Muscle layer of colon (tissue), 2 donors: ENCODE results near the gene ULBP2.
A peak's percentile ranks its signal among the peaks of the same experiment; 100 is the strongest.
"Not testable (repeated sequence)": the region's sequence is repeated elsewhere in the genome, so short reads cannot be mapped to it uniquely, and the experiment has no call there.

Source experiments
- H3K27ac ChIP-seq: one replicate; pipeline ENCODE4 v1.7.0; 2013; ENCODE audit warnings: low read depth, mild to moderate bottlenecking, low read length, moderate library complexity
- H3K27me3 ChIP-seq, 2 donors: one replicate each; pipeline ENCODE4 v1.7.0; 2013; ENCODE audit warnings: low read length in 2 of 2, mild to moderate bottlenecking in 2 of 2; ENCODE audit not compliant: insufficient read depth in 2 of 2, control insufficient read depth in 1 of 2
- H3K36me3 ChIP-seq: one replicate; pipeline ENCODE4 v1.7.0; 2013; ENCODE audit warnings: mild to moderate bottlenecking, low read length; ENCODE audit not compliant: insufficient read depth
- H3K4me1 ChIP-seq: one replicate; pipeline ENCODE4 v1.7.0; 2013; ENCODE audit warnings: mild to moderate bottlenecking, low read length; ENCODE audit not compliant: insufficient read depth
- H3K4me3 ChIP-seq, 2 donors: one replicate each; pipeline ENCODE4 v1.7.0; 2013; ENCODE audit warnings: low read length in 2 of 2, low read depth in 1 of 2, mild to moderate bottlenecking in 1 of 2, moderate library complexity in 1 of 2
- H3K9ac ChIP-seq: one replicate; pipeline ENCODE4 v1.7.0; 2013; ENCODE audit warnings: low read length
- H3K9me3 ChIP-seq: one replicate; pipeline ENCODE4 v1.7.0; 2013; ENCODE audit warnings: mild to moderate bottlenecking, low read length
- donor health status: abdominal sarcoma.
- donor health status: Adenocarcinoma of cecum.

The ULBP2 gene

GRCh38 chr6:149954984-149955653, 13.3 kb downstream of the ULBP2 start:
- H3K9me3 ChIP-seq, H3K4me3 ChIP-seq, H3K36me3 ChIP-seq, H3K27ac ChIP-seq, H3K4me1 ChIP-seq, H3K9ac ChIP-seq: not testable (repeated sequence)
- peaks cover 32 to 57% of the 10 kb centered on the region in 2 donors for H3K27me3 ChIP-seq

DNA sequence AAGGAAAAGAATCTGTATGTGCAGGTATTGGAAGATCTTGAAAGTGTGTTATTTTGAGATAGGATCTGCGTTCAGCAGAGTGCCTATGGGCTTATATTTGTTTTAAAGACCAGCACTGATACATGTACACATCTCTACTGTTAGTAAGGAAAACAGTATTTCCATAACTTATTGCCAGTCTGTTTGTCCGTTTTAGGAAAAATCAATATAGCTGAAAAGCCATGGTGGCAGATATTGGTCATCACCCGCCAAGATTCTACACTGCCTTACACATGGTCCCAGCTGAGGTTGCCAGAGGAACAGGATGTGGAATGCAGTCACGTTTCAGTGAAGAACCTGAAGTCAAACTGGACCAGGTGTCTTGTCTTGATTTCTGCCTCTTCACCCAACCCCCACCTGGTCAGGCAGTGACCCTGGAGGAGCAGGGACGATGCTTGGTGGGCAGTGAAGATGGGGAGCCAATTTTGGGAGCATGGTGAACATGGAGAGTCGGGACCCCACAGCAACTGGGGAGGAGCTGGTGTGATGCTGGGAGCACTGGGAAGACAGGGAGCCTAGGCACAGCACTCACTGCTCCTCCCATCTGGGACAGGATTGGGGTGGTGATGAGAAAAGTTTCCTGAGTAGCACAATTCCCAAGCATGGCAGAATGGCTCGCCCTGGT, 14.0 kb downstream of the ULBP2 start:
- not testable (repeated sequence) for H3K9me3 ChIP-seq, H3K9ac ChIP-seq, H3K27ac ChIP-seq, H3K4me1 ChIP-seq, H3K36me3 ChIP-seq, H3K4me3 ChIP-seq
- H3K27me3 ChIP-seq: peaks cover 32 to 59% of the 10 kb centered on the region in 2 donors

DNA sequence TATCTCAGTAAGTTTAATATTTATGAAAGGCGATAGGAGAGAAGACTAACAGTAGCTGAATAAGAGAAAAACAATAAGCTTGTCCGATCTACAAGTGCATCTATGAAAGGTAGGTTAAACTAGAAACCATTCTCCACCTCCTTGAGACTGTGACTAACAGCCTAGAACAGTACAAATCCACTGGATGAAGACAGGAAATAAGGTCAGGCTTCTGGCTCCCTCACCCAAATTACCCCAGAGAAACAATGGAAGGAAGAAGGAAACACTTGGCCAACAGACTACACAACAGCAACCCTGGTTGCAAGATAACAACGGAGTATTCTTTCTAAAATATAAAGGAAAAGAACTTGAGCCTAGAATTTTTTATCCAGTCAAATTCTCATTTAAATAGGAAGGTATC, 16.3 kb downstream of the ULBP2 start:
- not testable (repeated sequence) for H3K27ac ChIP-seq, H3K9me3 ChIP-seq, H3K9ac ChIP-seq, H3K4me3 ChIP-seq, H3K36me3 ChIP-seq, H3K4me1 ChIP-seq
- H3K27me3 ChIP-seq: peaks cover 22 to 54% of the 10 kb centered on the region in 2 donors

DNA sequence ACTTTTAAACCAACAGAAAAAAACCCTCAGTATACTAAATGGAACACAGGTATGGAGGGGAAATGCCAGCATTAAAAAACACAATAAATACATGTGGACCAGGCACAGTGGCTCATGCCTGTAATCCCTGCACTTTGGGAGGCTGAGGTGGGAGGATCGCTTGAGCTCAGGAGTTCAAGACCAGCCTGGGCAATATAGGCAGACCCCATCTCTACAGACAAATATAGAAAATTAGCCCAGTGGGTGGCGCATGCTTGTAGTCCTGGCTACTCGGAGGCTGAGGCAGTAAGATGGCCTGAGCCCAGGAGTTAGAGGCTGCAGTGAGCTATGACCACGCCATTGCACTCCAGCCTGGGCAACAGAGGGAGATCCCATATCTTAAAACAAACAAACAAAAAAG, 18.0 kb downstream of the ULBP2 start:
- H3K9me3 ChIP-seq, H3K9ac ChIP-seq, H3K4me1 ChIP-seq, H3K36me3 ChIP-seq, H3K27ac ChIP-seq, H3K4me3 ChIP-seq: not testable (repeated sequence)
- H3K27me3 ChIP-seq: peaks cover 36 to 57% of the 10 kb centered on the region in 2 donors

- peaks cover 38 to 59% of the 10 kb centered on the region in 2 donors for H3K27me3 ChIP-seq
- no peak overlapping the region for H3K4me3 ChIP-seq
- no peaks in the 10 kb centered on the region for H3K36me3 ChIP-seq
- H3K4me1 ChIP-seq: peaks cover 12% of the 10 kb centered on the region
- H3K9me3 ChIP-seq: no peaks in the 10 kb centered on the region
- no peak overlapping the region for H3K9ac ChIP-seq
- H3K27ac ChIP-seq: no peak overlapping the region
These were observed 18.7 kb downstream of the ULBP2 start for GRCh38 chr6:149960488-149960887.

- Histone ChIP-seq H3K36me3 (no peaks in the 10 kb centered on the region), H3K9ac (no peak overlapping the region), H3K4me1 (peaks cover 13% of the 10 kb centered on the region), H3K27me3 (peaks cover 40 to 61% of the 10 kb centered on the region in 2 donors), H3K4me3 (no peak overlapping the region), H3K27ac (no peak overlapping the region), H3K9me3 (no peaks in the 10 kb centered on the region)
These were observed 20.1 kb downstream of the ULBP2 start for GRCh38 chr6:149961728-149962425.

DNA sequence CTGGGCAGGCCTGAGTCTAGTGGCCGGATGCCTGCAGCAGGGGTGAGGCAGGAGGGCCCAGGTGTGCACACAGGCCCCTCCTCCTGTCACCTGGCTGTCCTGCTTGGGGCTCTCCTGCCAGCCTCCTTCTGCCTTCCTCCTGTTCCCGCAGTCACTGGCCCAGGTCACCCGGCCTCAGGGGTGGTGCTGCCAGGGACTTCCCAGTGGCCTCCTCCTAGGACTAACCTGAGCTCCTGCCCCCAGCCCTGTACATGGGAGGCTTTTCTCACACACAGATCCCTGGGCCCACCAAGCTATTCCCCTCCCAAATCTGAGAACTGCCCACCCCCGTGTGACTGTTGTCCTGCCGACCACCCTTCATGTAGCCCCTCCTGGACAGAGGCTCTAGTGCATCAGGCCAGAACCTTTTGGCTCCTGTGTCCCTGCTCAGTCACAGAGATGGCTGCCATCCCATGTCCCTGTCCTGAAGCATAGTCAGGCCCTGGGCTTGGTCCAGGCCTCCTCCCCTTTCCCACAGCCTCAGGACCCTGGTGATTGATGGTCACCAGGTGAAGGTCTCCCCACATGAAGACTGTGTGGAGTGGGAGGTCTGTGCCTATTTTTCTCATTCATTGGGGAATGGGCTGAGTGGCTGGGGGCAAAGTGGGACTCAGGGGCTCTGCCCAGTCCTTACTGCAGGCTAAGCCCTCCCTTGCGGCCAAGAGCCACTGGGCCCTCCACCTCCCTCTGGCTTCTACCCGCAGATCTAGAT, 20.8 kb downstream of the ULBP2 start:
- Histone ChIP-seq H3K27me3 (peaks cover 45 to 66% of the 10 kb centered on the region in 2 donors), H3K4me1 (peaks cover 13% of the 10 kb centered on the region), H3K36me3 (no peaks in the 10 kb centered on the region), H3K9ac (no peak overlapping the region), H3K4me3 (peak overlapping the region in 1 of 2 donors; percentile 41), H3K27ac (no peak overlapping the region), H3K9me3 (no peaks in the 10 kb centered on the region)

GRCh38 chr6:149963212-149963461, 21.3 kb downstream of the ULBP2 start:
- Histone ChIP-seq H3K9me3 (no peaks in the 10 kb centered on the region), H3K27ac (no peak overlapping the region), H3K9ac (no peak overlapping the region), H3K36me3 (no peaks in the 10 kb centered on the region), H3K27me3 (peaks cover 45 to 67% of the 10 kb centered on the region in 2 donors), H3K4me1 (peaks cover 13% of the 10 kb centered on the region), H3K4me3 (peak overlapping the region in 1 of 2 donors; percentile 41)

GRCh38 chr6:149963462-149964307, 21.9 kb downstream of the ULBP2 start, which contains the start of gene ULBP1:
Gene ULBP1 (plus strand): TSS chr6:149963943. CDS start chr6:149964050, 107 bp downstream.
- Histone ChIP-seq H3K9me3 (no peaks in the 10 kb centered on the region), H3K9ac (no peak within 1 kb of the TSS), H3K27ac (no peak within 1 kb of the TSS), H3K36me3 (no peaks in the 10 kb centered on the region), H3K4me3 (peak within 1 kb of the TSS; percentile 32 to 41), H3K27me3 (peaks cover 45 to 67% of the 10 kb centered on the region in 2 donors), H3K4me1 (peaks cover 13% of the 10 kb centered on the region)

DNA sequence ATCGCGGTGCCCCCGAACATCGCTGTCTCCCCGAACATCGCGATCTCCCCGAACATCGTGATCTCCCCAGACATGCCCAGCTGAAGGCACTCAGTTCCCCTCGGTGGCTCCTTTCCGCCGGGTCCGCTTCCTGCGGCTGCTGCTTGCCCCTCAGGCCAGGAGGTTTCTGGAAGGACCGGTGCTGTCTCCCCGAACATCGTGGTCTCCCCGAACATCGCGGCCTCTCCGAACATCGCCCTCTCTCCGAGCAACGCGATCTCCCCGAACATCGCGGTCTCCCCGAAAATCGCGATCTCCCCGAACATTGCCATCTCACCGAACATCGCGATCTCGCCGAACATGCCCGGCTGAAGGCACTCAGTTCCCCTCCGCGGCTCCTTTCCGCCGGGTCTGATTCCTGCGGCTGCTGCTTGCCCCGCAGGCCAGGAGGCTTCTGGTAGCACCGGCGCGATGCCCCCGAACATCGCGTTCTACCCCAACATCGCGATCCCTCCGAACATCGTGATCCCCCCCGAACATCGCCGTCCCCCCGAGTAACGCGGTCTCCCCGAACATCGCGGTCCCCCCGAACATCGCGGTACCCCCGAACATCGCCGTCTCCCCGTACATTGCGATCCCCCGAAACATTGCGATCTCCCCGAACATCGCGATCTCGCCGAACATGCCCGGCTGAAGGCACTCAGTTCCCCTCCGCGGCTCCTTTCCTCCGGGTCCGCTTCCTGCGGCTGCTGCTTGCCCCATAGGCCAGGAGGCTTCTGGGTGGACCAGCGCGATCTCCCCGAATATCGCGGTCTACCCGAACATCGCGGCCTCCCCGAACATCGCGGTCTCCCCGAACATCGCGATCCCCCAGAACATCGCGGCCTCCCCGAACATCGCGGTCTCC, 22.7 kb downstream of the ULBP2 start:
- Histone ChIP-seq H3K27ac (no peak overlapping the region), H3K9ac (no peak overlapping the region), H3K9me3 (no peaks in the 10 kb centered on the region), H3K27me3 (peaks cover 45 to 67% of the 10 kb centered on the region in 2 donors), H3K4me1 (peaks cover 13% of the 10 kb centered on the region), H3K4me3 (peak overlapping the region; percentile 32 to 41), H3K36me3 (no peaks in the 10 kb centered on the region)
